CD4-positive, alpha-beta T cell (primary cell): Measurements from ENCODE around the gene SPC24. TPM values are rescaled to one million over a fixed set of nuclear protein-coding genes. Genes with fewer than 3 reads are reported as not detected.
"Not testable (repeated sequence)": the region's sequence is repeated elsewhere in the genome, so short reads cannot be mapped to it uniquely, and the experiment has no call there.

ENCODE experiments used
- ATAC-seq: fragments of 200-7000 bp; cut with Tn5 transposase; one replicate; pipeline ENCODE4 v1.10.0; 2022; ENCODE audit warnings: mild to moderate bottlenecking; ENCODE audit not compliant: poor library complexity
- CTCF ChIA-PET: fragments of 350-600 bp; sonication (Branson Sonifier 250); formaldehyde crosslinking; loops from one replicate; lab custom pipeline; 2021; ENCODE audit warnings: antibody characterized with exemption, inconsistent platforms; lab: Charles Lee
- POLR2A ChIA-PET: fragments of 350-600 bp; sonication (Branson Sonifier 250); formaldehyde crosslinking; loops from one replicate; lab custom pipeline; 2021; ENCODE audit warnings: antibody characterized with exemption, inconsistent platforms; lab: Charles Lee
- DNase-seq, 14 experiments: peaks; one replicate each; pipeline ENCODE4 v3.0.0-alpha.2; 2013 to 2020; ENCODE audit warnings: mixed read lengths in 2 of 14
- H3K27ac ChIP-seq, 2 donors: one replicate each; pipeline versions ENCODE4 v1.5.1 to v1.7.0; 2013; ENCODE audit warnings: low read length in 2 of 2, low read depth in 1 of 2, mild to moderate bottlenecking in 1 of 2
- H3K27me3 ChIP-seq, 2 experiments: 1 replicate in 1 of 2; 2 replicates in 1 of 2; pipeline versions ENCODE4 v1.6.1 to v1.7.0; 2013; ENCODE audit warnings: low read length in 2 of 2, control low read depth in 1 of 2, mild to moderate bottlenecking in 1 of 2, moderate library complexity in 1 of 2; ENCODE audit not compliant: insufficient read depth in 2 of 2, control insufficient read depth in 1 of 2
- H3K36me3 ChIP-seq: one replicate; pipeline ENCODE4 v1.6.1; 2013; ENCODE audit warnings: low read length, control low read depth; ENCODE audit not compliant: insufficient read depth
- H3K4me1 ChIP-seq: one replicate; pipeline ENCODE4 v1.6.1; 2013; ENCODE audit warnings: low read length, control low read depth; ENCODE audit not compliant: insufficient read depth
- H3K4me3 ChIP-seq: one replicate; pipeline ENCODE4 v1.5.1; 2013; ENCODE audit warnings: mild to moderate bottlenecking, low read length, moderate library complexity
- H3K9me3 ChIP-seq, 2 experiments: 1 replicate in 1 of 2; 2 replicates in 1 of 2; pipeline versions ENCODE4 v1.6.1 to v1.7.0; 2013; ENCODE audit warnings: low read length in 2 of 2, mild to moderate bottlenecking in 2 of 2, control low read depth in 1 of 2, moderate library complexity in 1 of 2; ENCODE audit not compliant: control insufficient read depth in 1 of 2, insufficient read depth in 1 of 2
- H3K27ac Mint-ChIP-seq: one replicate; pipeline ENCODE4 v1.8.0; 2020; ENCODE audit warnings: mixed read lengths
- H3K27me3 Mint-ChIP-seq: one replicate; pipeline ENCODE4 v1.8.0; 2021; ENCODE audit warnings: mixed read lengths
- H3K36me3 Mint-ChIP-seq: one replicate; pipeline ENCODE4 v1.8.0; 2021; ENCODE audit warnings: low read depth, mixed read lengths
- H3K4me1 Mint-ChIP-seq: one replicate; pipeline ENCODE4 v1.8.0; 2021; ENCODE audit warnings: low read depth, mixed read lengths
- H3K4me3 Mint-ChIP-seq: one replicate; pipeline ENCODE4 v1.8.0; 2020; ENCODE audit warnings: mild to moderate bottlenecking, mixed read lengths
- H3K9me3 Mint-ChIP-seq: one replicate; pipeline ENCODE4 v1.8.0; 2020; ENCODE audit warnings: mixed read lengths
- CTCF ChIP-seq: fragments of 200-600 bp; IDR thresholded peaks from one replicate; pipeline ENCODE4 v1.8.0; 2022; ENCODE audit warnings: antibody characterized with exemption, mild to moderate bottlenecking
- intact Hi-C, 2 experiments: fragments of 100-400 bp; cut with DNase I in 1 of 2; cut with micrococcal nuclease in 1 of 2; formaldehyde crosslinking; loops; one replicate each; pipeline versions ENCODE4 v1.15.1 to v1.9.0; 2023 to 2025; cut with DNase I, micrococcal nuclease
- total RNA-seq, 174 experiments: library from RNA in 2 of 174; stranded (reverse) in 2 of 174; gene quantifications; one replicate each; pipeline ENCODE4 v1.2.3 and lab custom pipeline; 2021 to 2026

The SPC24 gene
- total RNA-seq, 2 experiments from 2014 or later: 0.59 to 1.5 TPM

- no peaks in the 10 kb centered on the region for H3K4me1 Mint-ChIP-seq
- ChIA-PET POLR2A (no interaction called here), CTCF (interaction anchor here (1.6 kb wide), 1 partner anchor 17 kb away, joined by 5 read pairs; no protein-coding TSS in a partner anchor)
- TF ChIP-seq CTCF: no peak
- no peaks in the 10 kb centered on the region for H3K9me3 Mint-ChIP-seq
- no peaks in the 10 kb centered on the region for H3K9me3 ChIP-seq
- H3K27ac ChIP-seq: no peak overlapping the region
- H3K27me3 Mint-ChIP-seq: no peaks in the 10 kb centered on the region
- no peak overlapping the region for H3K4me3 ChIP-seq
- ATAC-seq (no peak), DNase-seq (no peak)
- H3K4me1 ChIP-seq: no peaks in the 10 kb centered on the region
- H3K27ac Mint-ChIP-seq: no peak overlapping the region
- intact Hi-C loops: no loop called here
- peaks cover 44% of the 10 kb centered on the region for H3K36me3 Mint-ChIP-seq
- peaks cover 74% of the 10 kb centered on the region for H3K36me3 ChIP-seq
- no peak overlapping the region for H3K4me3 Mint-ChIP-seq
- H3K27me3 ChIP-seq: no peaks in the 10 kb centered on the region
Measured at GRCh38 chr19:11108746-11109145, 46.8 kb downstream of the SPC24 start.

GRCh38 chr19:11106477-11106876 is 49.1 kb downstream of the SPC24 start:
- POLR2A ChIA-PET: no interaction called here
- Mint-ChIP-seq H3K4me1 (no peaks in the 10 kb centered on the region), H3K27me3 (no peaks in the 10 kb centered on the region), H3K9me3 (no peaks in the 10 kb centered on the region), H3K27ac (no peak overlapping the region), H3K4me3 (no peak overlapping the region), H3K36me3 (peaks cover 50% of the 10 kb centered on the region)
- peaks cover 71% of the 10 kb centered on the region for H3K36me3 ChIP-seq
- H3K27ac ChIP-seq: no peak overlapping the region
- no peak for TF ChIP-seq CTCF
- H3K27me3 ChIP-seq: no peaks in the 10 kb centered on the region
- H3K4me3 ChIP-seq: no peak overlapping the region
- no peaks in the 10 kb centered on the region for H3K4me1 ChIP-seq
- ATAC-seq (no peak), DNase-seq (no peak)
- intact Hi-C loops: no loop called here
- no peaks in the 10 kb centered on the region for H3K9me3 ChIP-seq
- CTCF ChIA-PET: no interaction called here

- H3K9me3 Mint-ChIP-seq: no peaks in the 10 kb centered on the region
- Histone ChIP-seq H3K9me3 (no peaks in the 10 kb centered on the region), H3K27ac (no peak overlapping the region), H3K4me3 (no peak overlapping the region), H3K4me1 (no peaks in the 10 kb centered on the region), H3K36me3 (peaks cover 70% of the 10 kb centered on the region), H3K27me3 (no peaks in the 10 kb centered on the region)
- POLR2A ChIA-PET: interaction anchor here (1.6 kb wide), 1 partner anchor 10 kb away, joined by 7 read pairs; no protein-coding TSS in a partner anchor
- intact Hi-C loops: no loop called here
- no peak overlapping the region for H3K4me3 Mint-ChIP-seq
- CTCF ChIA-PET: no interaction called here
- H3K36me3 Mint-ChIP-seq: peaks cover 55% of the 10 kb centered on the region
- H3K27me3 Mint-ChIP-seq: no peaks in the 10 kb centered on the region
- H3K27ac Mint-ChIP-seq: no peak overlapping the region
- no peaks in the 10 kb centered on the region for H3K4me1 Mint-ChIP-seq
- TF ChIP-seq CTCF: no peak
- DNase-seq (no peak), ATAC-seq (no peak)
Measured at GRCh38 chr19:11105014-11105636, 50.5 kb downstream of the SPC24 start.

- H3K4me1 ChIP-seq, intact Hi-C loops, ATAC-seq, H3K27me3 ChIP-seq, H3K27ac Mint-ChIP-seq, H3K4me3 Mint-ChIP-seq, H3K27me3 Mint-ChIP-seq, H3K4me3 ChIP-seq, H3K4me1 Mint-ChIP-seq, H3K9me3 ChIP-seq, DNase-seq, H3K9me3 Mint-ChIP-seq, H3K27ac ChIP-seq: not testable (repeated sequence)
- H3K36me3 Mint-ChIP-seq: peaks cover 60% of the 10 kb centered on the region
- ChIA-PET CTCF (interaction anchor here (1.3 kb wide), 1 partner anchor 68 kb away, joined by 3 read pairs; no protein-coding TSS in a partner anchor), POLR2A (interaction anchor here (1.6 kb wide), 1 partner anchor 9 kb away, joined by 7 read pairs; no protein-coding TSS in a partner anchor)
- H3K36me3 ChIP-seq: peaks cover 57% of the 10 kb centered on the region
Measured at GRCh38 chr19:11103667-11104066, 51.9 kb downstream of the SPC24 start.
